GM18870 (cell line): ENCODE data around the gene RRBP1.

Experiments
- ATAC-seq: cut with Tn5 transposase; IDR thresholded peaks from one replicate; pipeline ENCODE4 v1.9.1; 2021; ENCODE audit warnings: moderate library complexity; ENCODE audit not compliant: unreplicated experiment

The RRBP1 gene

GRCh38 chr20:17650301-17651128 lies 31.5 kb downstream of the RRBP1 start:
- no peak for ATAC-seq

- ATAC-seq: no peak
These were observed 33.0 kb downstream of the RRBP1 start for GRCh38 chr20:17648791-17649730.

DNA sequence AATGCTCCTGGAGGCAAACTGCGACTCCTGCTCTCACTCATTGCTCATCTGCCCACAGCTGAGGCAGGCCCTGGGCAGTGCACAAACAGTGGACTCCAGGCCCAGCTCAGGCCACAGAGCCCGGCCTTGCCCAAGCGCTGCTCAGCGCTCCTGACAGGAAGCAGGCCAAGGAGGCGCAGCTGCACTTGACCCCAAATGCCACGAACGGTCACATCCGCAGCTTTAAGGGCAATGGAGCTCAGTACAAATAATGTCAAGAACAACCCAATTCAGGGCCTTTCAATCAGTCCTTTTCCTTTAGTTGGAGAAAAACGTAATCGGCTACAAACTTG lies 33.8 kb downstream of the RRBP1 start:
- no peak for ATAC-seq

DNA sequence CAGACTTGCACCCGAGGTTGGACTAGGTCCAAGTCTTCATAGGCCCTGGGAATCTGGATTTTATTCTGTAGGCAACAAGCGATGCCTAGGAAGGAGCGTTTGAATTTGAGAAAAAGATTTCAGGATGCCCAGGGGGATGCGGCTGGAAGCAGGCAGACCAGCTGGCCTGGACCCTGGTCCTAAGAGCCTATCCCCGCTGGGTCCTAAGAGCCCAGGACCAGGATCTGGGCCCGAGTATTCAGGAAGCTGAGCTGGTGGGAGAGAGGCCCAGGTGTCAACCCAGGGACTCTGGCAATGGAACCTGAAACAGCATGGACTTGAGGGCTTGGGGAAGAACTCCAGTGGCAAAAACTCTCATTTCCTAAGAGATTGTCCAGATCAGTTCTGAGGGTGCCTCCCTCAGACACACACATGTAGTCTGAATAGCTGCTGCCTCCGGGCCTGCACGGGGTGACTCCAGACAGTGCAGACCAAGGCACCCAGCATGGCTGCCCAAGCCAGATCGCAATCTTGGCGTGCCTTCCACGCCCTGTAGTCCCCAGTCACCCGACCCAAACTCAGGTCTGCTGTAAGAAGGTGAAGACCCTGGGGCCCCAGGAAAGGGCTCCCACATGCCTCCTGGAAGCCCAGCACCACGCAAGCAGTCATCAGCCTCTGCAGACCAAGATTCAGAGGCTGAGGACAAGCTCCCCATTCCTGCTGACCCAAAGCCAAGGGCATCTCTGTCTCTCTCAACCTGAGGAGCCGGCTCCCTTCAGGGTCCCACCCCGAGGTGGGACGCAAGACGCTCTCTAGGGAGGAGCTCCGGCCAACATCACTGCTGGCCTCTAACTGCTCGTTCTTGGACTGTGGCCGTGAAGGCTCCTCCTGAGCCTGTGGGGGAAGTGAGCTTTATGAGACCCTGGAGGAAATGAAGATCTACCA lies 34.4 kb downstream of the RRBP1 start:
- ATAC-seq: no peak

- no peak for ATAC-seq
These were observed 35.1 kb downstream of the RRBP1 start for GRCh38 chr20:17646961-17647301.

- ATAC-seq: no peak
These were observed 35.7 kb downstream of the RRBP1 start for GRCh38 chr20:17646209-17646960.

GRCh38 chr20:17645546-17646208 lies 36.4 kb downstream of the RRBP1 start:
- no peak for ATAC-seq

DNA sequence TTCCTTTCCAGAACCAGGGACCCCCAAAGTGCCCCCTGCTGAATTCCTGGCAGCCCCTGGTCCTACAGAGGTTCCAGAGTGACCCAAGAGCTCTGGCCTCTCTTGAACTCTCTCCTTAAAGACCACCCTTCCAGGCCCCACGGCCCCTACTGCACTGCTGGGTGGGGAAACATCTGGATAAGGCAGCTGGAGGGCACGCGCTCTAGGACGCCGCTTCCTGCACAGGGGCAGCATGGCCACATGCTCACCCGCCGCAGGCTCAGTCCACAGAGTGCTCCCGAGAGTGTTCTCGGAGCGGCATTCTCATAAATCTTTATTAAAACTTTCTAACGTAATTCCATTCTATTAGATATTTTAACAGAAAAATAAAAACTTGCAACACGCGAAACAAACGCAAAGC lies 37.0 kb downstream of the RRBP1 start:
- no peak for ATAC-seq

GRCh38 chr20:17644451-17644850 lies 37.6 kb downstream of the RRBP1 start:
- no peak for ATAC-seq

- no peak for ATAC-seq
These were observed 38.4 kb downstream of the RRBP1 start for GRCh38 chr20:17643531-17644188.

DNA sequence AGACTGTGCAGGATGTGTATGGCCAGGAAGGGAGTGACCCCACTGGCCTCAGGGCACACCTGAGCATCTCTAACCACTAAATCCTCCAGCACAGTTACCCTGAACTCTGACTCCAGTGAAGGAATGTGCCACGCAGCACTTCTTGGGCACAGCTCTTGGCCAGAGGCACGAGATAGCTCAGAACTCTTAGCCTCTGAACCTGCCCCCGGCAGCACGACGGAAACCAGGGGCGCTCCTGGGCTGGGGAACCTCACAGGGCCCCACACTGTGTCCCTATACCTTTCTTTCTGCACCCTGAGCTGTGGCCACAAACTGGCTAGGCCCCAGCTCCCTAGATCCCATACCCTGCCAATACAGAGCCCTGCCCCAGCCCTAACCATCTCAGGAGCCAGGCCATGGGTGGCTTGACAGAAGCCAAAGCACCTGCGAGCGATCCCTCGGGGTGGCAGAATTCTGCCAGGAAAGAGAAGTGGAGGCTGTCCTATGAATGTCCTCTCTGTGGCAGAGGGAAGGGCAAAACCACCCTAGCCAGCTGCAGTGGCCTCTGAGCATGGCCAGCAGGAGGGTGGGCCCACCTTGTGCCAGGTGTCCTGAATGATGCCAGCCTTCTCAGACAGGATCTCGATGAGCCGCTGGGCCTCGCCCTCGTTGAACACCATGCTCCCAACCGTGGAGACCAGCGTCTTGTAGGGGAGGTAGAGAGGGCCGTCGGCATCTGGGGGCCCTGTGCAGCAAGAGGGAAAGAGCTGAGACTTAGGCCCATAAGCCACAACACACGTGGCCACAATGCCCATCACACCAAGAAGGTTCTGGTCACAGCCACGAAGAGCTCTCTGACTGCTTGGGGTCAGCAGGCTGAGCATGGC lies 39.4 kb downstream of the RRBP1 start:
- ATAC-seq: no peak

DNA sequence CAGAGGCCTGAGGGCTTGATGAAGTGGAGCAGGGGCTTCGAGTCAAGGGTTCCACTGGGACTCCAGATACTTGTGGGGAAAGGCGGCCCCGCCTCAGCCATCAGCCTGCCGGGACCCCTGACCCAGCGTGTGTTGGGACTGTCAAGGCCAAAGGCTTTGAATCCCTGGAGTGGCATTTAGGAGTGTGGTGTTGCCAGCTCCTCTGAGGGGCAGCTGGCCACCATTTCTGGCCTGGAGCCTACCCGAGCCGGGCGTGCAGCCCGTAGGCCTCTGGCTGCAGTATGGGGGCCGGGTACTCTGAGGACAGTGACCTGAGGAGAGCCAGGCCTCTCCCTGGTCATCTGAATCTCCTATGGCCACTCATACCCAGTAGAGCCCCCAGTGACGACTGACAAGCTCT lies 40.0 kb downstream of the RRBP1 start:
- no peak for ATAC-seq

DNA sequence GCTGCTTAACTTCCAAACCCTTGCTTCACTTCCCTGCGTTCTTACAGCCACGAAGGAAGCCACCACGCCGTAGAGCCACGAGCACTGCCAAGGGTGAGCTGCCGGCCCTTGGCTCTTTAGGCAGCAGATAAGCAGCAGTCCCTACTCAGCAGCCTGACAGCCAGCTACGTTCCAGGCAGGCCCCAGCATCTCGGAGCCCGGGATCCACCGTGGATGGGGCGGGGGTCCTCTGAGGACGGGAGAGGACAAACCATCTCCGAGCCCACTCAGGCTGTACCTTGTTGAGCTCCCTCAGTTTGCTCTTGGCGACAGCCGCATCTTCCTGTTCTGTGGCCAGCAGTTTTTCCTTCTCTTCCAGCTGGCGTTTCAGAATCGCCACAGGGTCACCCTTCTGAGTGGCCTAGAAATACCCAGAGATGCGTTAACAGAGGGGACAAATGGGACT lies 40.5 kb downstream of the RRBP1 start:
- ATAC-seq: no peak

- no peak for ATAC-seq
These were observed 41.1 kb downstream of the RRBP1 start for GRCh38 chr20:17640875-17641378.

DNA sequence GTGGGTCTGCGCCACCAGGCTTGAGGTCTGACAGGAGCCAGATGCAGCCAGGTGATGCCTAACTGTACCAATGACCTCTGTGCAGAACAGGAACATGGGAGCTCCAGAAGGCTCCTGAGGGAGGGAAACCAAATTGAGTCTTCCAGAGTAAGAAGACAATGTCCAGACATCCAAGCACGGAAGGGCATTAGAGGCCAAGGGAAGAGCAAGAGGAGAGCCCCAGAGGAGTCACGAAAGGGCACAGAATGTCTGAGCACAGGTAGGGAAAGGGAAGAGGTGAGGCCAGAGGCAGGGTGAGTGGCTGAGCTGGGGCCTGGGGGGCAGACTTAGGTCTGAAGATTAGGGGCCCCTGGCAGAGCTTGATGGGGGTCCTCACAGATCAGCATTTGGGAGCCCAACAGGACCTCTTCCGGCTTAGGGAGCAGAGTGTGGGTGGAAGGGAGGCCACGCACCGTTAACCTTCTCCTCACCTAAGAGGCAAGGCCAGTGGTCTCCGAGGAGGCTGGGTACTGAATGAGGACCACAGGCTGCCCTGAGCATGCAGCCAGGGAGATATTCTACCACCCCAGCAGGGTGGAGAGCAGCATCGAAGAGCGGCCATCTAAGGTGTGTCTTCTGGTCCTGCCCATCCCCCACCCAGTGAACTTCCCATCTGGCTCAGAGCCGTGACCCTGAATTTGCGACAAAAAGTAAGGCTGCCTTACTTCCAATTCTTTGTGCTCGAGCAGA lies 41.7 kb downstream of the RRBP1 start:
- ATAC-seq: no peak

DNA sequence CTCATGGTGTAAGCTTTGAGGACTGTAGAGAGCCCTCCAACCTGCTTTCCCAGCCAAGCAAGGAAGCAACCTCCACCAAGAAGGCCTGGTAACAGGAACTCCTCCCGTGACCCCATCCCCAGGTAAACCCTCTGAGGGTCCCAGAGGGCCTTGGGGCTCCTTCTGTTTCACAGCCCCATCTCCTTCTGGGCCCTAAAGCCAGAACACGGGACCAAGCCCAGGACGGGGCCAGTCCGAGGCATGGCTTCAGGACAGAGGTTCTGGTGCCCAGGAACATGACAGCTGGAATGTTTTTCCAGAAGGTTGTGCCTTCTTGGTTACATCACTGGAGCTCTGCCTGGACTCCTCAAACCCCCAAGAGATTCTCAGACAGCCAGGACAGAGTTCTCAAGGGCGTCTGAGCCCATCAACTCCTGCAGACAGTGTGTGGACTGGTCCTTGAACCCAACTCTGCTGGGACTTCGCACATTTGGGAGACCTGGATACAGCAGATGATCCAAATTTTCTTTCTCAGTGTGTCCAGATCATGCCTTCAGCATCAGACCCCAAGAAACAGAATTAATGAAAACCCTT lies 43.1 kb downstream of the RRBP1 start:
- no peak for ATAC-seq

DNA sequence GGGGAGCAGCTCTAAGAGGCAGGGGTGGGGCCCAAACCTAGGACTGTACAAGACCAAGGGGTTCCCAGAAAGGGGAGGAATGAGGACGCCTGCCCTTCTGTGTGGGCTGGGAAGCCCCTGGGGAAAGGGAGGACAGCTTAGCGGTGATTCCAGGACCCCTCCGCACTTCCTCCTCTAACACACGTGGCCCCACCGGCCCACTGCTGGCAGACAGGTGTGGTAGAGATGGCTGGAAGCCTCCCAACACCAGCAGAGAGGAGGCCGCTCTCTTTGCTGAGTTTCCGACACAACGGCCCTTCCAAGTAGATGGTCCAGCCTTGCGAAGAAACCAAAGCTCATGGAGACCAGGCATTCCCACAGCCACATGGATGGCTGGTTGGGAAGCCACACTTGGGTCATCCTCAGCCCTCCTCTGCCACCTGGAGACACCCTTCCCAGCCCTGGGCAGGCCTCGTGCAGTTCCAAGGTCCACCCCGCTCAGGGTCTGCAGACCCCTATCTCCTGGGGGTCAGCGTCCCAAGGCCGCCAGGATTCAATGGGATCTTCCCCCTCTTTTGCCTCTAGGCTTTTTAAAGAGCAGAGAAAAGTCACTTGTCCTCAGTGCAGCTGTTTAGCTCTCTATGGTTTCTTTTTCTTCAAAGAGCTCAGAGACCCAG lies 43.9 kb downstream of the RRBP1 start:
- no peak for ATAC-seq
